Activated naive CD4-positive, alpha-beta T cell treated with anti-CD3 and anti-CD28 coated beads, Interleukin-2, amount 10 ng/mL, durations not matched to agents 5 hours and 36 hours (primary cell): ENCODE results near the gene PLAAT4. TPM values are rescaled to one million over a fixed set of nuclear protein-coding genes. Genes with fewer than 3 reads are reported as not detected.

Experiments
- total RNA-seq, 2 experiments: library from RNA; stranded (reverse); gene quantifications; one replicate each; pipeline ENCODE4 v1.2.3, GENCODE V29; 2021

Gene PLAAT4
- 100 to 1,000 TPM; 128 to 136 TPM for total RNA-seq

GRCh38 chr11:63536669-63537292 lies at the start of gene PLAAT4:
Gene PLAAT4, plus strand, starts transcription at chr11:63536808. Its CDS starts 61 bp downstream, at chr11:63536869.

GRCh38 chr11:63490551-63491239 lies 45.9 kb upstream of the PLAAT4 start, which contains the start of gene PLAAT5:
Gene PLAAT5, minus strand, starts transcription at chr11:63491167. Its CDS starts 133 bp downstream, at chr11:63491034.

GRCh38 chr11:63505857-63506528 lies 30.6 kb upstream of the PLAAT4 start, which contains the start of gene LGALS12:
Gene LGALS12, plus strand, starts transcription at chr11:63506084. Its CDS starts 375 bp downstream, at chr11:63506459.

GRCh38 chr11:63563201-63564055 lies 26.8 kb downstream of the PLAAT4 start, which contains the start of gene PLAAT2:
Gene PLAAT2, minus strand, starts transcription at chr11:63563379. Its CDS starts 55 bp downstream, at chr11:63563324.

Other genes with a start within 250 kb of the PLAAT4 start
- not detected for gene SLC22A9, start 167.0 kb upstream of the PLAAT4 start, total RNA-seq
- gene PLAAT5, start 45.6 kb upstream of the PLAAT4 start, total RNA-seq: not detected
- gene LGALS12, start 30.7 kb upstream of the PLAAT4 start, total RNA-seq: not detected
- under 1 TPM in 1 of 2 experiments, not detected in 1; 0.28 TPM for gene PLAAT2, start 26.6 kb downstream of the PLAAT4 start, total RNA-seq
- 1 to 10 TPM; 2.7 to 3.0 TPM for gene PLAAT3, start 77.6 kb downstream of the PLAAT4 start, total RNA-seq
- gene ATL3, start 134.6 kb downstream of the PLAAT4 start, total RNA-seq: 10 to 100 TPM; 38.2 to 39.0 TPM
- 10 to 100 TPM; 59.6 to 67.7 TPM for gene RTN3, start 144.7 kb downstream of the PLAAT4 start, total RNA-seq
- gene ZFTA, start 232.0 kb downstream of the PLAAT4 start, total RNA-seq: 1 to 10 TPM; 1.7 to 2.0 TPM